ENCODE measurements around the gene MAP3K4.
A peak's percentile ranks its signal among the peaks of the same experiment; 100 is the strongest.

The MAP3K4 gene

DNA sequence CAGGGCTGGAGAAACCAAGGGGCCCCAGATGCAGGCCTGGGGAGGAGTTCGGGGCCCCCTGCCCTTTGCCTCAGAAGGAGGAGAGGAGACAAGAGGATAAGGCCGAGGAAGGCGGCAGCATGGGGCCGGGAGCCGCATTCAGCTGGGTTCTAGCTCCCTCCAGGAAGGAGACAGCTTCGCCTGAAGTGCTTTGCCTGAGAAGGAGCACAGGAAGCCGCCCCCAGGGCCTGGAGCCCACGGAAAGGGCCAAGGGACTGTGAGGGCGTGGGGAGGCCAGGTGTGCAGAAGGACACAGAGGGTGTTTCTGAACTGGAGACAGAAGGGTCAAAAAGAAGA is 160.9 kb downstream of the MAP3K4 start:
- no peak for DNase-seq (ENCODE audit: low read depth)
- TF ChIP-seq, protein P1, sequence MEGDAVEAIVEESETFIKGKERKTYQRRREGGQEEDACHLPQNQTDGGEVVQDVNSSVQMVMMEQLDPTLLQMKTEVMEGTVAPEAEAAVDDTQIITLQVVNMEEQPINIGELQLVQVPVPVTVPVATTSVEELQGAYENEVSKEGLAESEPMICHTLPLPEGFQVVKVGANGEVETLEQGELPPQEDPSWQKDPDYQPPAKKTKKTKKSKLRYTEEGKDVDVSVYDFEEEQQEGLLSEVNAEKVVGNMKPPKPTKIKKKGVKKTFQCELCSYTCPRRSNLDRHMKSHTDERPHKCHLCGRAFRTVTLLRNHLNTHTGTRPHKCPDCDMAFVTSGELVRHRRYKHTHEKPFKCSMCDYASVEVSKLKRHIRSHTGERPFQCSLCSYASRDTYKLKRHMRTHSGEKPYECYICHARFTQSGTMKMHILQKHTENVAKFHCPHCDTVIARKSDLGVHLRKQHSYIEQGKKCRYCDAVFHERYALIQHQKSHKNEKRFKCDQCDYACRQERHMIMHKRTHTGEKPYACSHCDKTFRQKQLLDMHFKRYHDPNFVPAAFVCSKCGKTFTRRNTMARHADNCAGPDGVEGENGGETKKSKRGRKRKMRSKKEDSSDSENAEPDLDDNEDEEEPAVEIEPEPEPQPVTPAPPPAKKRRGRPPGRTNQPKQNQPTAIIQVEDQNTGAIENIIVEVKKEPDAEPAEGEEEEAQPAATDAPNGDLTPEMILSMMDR (IDR thresholded peaks at IDR 0.05; ENCODE audit: control insufficient read depth, extremely low read depth, insufficient read depth), result no peak
- H3K4me3 ChIP-seq (ENCODE audit: low read depth, low read length), result no peak overlapping the region

DNA sequence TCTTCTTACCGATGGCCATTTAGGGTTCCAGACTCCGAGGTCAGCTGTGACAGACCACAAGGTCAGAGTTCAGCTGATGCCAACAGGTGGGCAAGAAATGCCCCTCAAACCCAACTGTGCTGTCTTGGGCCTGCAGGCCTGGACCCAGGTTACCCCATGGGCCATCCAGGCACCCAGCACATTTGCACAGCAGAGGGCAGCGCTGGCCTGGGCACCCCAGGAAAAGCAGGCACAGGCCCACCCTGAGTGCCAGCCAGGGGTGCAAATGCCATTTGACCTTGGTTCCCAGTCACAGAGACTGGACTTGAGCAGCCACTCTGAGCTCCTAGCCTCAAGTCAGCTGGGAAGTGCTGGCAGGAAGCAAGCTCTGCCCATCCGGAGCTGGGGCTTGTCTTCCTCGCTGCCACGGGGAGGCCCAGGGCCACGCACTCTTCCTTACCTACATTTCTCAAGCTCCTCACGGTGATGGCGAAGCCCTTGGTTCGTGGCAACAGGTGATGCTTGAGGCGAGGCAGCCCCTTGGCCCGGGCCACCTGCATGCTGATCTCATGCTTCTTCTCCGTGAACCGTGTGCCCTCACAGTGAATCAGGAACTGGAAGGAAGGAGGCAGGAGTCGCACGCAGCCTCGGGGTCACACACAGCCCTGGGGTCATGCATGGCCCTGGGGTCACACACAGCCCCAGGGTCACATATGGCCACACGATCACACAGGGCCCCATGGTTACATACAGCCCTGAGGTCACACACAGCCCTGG is 161.5 kb downstream of the MAP3K4 start:
- DNase-seq (ENCODE audit: low read depth), result no peak
- TF ChIP-seq, protein P1 (IDR thresholded peaks at IDR 0.05; ENCODE audit: control insufficient read depth, extremely low read depth, insufficient read depth), result peak; percentile 61
- H3K4me3 ChIP-seq (ENCODE audit: low read depth, low read length), result no peak overlapping the region

DNA sequence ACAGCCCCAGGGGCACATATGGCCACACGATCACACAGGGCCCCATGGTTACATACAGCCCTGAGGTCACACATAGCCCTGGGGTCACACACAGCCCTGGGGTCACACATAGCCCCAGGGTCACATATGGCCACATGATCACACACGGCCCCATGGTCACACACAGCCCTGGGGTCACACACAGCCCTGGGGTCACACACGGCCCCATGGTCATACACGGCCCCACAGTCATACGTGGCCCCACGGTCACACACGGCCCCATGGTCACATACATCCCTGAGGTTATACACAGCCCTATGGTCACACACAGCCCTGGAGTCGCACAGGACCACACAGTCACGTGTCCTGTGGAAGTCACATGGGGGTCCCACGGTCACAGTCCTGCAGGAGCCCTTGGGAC is 162.2 kb downstream of the MAP3K4 start:
- TF ChIP-seq, protein P1 (IDR thresholded peaks at IDR 0.05; ENCODE audit: control insufficient read depth, extremely low read depth, insufficient read depth), result no peak
- H3K4me3 ChIP-seq (ENCODE audit: low read depth, low read length), result no peak overlapping the region
- DNase-seq (ENCODE audit: low read depth), result no peak

DNA sequence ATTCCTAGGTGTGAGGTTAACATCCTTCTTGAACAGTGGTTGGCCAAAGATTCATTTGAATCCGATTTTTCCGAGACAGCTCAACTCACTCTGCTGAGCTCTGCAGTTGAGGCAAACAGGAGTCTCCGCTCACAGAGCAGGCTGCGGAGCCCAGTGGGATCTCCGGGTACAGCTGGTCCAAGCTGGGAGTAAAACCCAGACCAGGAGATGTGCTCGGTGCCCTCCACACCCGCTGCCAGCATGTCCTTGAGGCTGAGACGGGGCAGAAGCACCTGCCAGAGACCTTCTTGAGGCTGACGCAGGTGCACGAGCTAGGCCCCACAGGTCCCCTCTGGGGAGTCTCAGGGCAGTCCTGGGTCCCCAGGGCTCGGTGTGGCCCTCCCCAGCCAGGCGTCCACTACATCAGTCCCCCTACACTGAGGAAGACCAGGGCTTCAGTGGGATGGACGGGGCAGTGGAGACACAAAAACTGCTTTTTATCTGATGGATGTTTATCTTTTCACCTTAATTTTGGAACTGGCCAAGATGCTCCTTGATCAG is 163.3 kb downstream of the MAP3K4 start:
- TF ChIP-seq, protein P1 (IDR thresholded peaks at IDR 0.05; ENCODE audit: control insufficient read depth, extremely low read depth, insufficient read depth), result no peak
- DNase-seq (ENCODE audit: low read depth), result no peak
- H3K4me3 ChIP-seq (ENCODE audit: low read depth, low read length), result no peak overlapping the region

DNA sequence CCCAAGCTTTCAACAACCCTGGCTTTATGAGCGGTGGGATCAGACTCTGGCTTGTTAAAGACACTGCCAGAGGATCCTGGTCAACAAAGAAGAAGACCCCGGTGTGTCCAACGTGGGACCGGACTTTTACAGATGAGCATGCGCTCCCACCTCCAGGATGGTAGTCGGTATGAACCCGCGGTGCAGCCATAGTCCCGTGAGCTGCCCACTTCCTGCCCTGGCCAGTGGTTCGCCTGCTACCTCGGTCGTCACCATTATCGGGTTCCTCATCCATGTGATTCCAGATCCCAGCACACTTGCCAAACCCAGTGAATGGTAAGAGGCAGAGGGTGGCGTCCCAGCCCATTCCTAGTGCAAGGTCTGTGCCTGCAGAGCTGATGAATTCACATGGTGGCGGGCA is 169.6 kb downstream of the MAP3K4 start:
- TF ChIP-seq, protein P1 (IDR thresholded peaks at IDR 0.05; ENCODE audit: control insufficient read depth, extremely low read depth, insufficient read depth), result no peak
- no peak for DNase-seq (ENCODE audit: low read depth)
- no peak overlapping the region for H3K4me3 ChIP-seq (ENCODE audit: low read depth, low read length)

DNA sequence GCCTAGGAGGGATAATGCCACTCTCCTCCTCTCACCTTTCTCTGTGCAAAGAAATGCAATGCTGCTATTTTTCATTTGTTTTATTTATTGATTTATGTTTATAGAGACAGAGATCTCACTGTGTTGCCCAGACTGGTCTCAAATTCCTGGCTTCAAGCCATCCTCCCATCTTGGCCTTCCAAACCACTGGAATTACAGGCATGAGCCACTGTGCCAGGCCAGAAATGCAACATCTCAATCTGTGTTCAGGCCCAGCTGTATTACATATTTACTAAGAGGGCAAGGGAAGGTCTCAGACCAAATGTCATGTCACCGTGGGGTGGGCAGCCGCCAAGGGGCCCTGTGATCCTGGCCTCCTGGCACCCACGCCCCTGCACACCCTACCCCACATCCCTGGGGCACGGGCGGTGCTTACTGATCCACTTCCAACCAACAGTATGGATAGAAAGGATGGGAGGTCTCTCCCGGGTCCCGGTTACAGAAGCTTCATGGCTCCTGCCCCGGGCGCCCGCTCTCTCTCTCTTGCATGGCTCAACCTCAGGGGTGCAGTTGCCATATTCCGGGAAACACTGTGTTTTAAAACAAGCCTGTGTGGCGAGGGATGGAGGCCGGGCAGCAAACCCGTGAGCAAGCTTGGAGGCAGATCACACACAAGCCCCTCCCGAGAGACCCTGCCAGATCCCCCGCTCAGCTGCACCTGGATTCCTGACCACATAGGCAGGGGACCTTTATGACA is 170.5 kb downstream of the MAP3K4 start:
- peak; percentile 26 for DNase-seq (ENCODE audit: low read depth)
- no peak overlapping the region for H3K4me3 ChIP-seq (ENCODE audit: low read depth, low read length)
- TF ChIP-seq, protein P1 (IDR thresholded peaks at IDR 0.05; ENCODE audit: control insufficient read depth, extremely low read depth, insufficient read depth), result no peak

Measured in LNCaP clone FGC (cell line).